SU-DHL-6 (cell line): ENCODE data around the gene C9orf43.

Source experiments
- H2AFZ ChIP-seq: fragments of 200-600 bp; sonication (generic); 2 replicates; pipeline ENCODE4 v1.6.1; 2014; ENCODE audit warnings: low read depth, mild to moderate bottlenecking, moderate library complexity, mixed read lengths, antibody characterized with exemption, low read length; ENCODE audit not compliant: severe bottlenecking
- H3F3A ChIP-seq: fragments of 200-600 bp; shearing (Covaris generic); 2 replicates; pipeline ENCODE4 v1.6.0; 2016; ENCODE audit warnings: antibody characterized with exemption, mild to moderate bottlenecking; ENCODE audit not compliant: insufficient read depth
- H3K27ac ChIP-seq: fragments of 200-600 bp; sonication (generic); 2 replicates; pipeline ENCODE4 v1.5.1; 2016; ENCODE audit warnings: low read depth, mild to moderate bottlenecking, low read length, moderate library complexity, mixed read lengths
- H3K27me3 ChIP-seq: fragments of 200-600 bp; sonication (generic), shearing (Covaris generic); 2 replicates; pipeline ENCODE4 v1.6.0; 2014; ENCODE audit warnings: mild to moderate bottlenecking, low read length
- H3K36me3 ChIP-seq: fragments of 200-600 bp; sonication (generic); 2 replicates; pipeline ENCODE4 v1.6.1; 2014; ENCODE audit warnings: mild to moderate bottlenecking, low read length, mixed read lengths
- H3K4me2 ChIP-seq: fragments of 300-600, 200-600 bp; shearing (Covaris generic), sonication (generic); 2 replicates; pipeline ENCODE4 v1.6.0; 2014; ENCODE audit warnings: low read length, low read depth, mild to moderate bottlenecking; ENCODE audit not compliant: poor library complexity, severe bottlenecking
- H3K4me3 ChIP-seq: fragments of 200-600 bp; sonication (generic); 2 replicates; pipeline ENCODE4 v1.5.1; 2014; ENCODE audit warnings: antibody characterized with exemption, low read length, mild to moderate bottlenecking, mixed read lengths; ENCODE audit not compliant: insufficient read depth, poor library complexity, severe bottlenecking
- H3K79me2 ChIP-seq: fragments of 200-600 bp; sonication (generic); 2 replicates; pipeline ENCODE4 v1.6.1; 2014; ENCODE audit warnings: mild to moderate bottlenecking, low read length, moderate library complexity; ENCODE audit not compliant: insufficient read depth
- H3K9ac ChIP-seq: fragments of 200-600 bp; sonication (generic); 2 replicates; pipeline ENCODE4 v1.7.0; 2014; ENCODE audit warnings: mild to moderate bottlenecking, low read length
- H3K9me2 ChIP-seq: fragments of 200-600 bp; sonication (generic); replicated peaks from 2 replicates; pipeline ENCODE4 v1.6.1; 2014; ENCODE audit warnings: low read length; ENCODE audit not compliant: insufficient read depth
- H3K9me3 ChIP-seq: fragments of 200-600 bp; sonication (generic); 2 replicates; pipeline ENCODE4 v1.6.1; 2014; ENCODE audit warnings: low read length, mixed read lengths; ENCODE audit not compliant: insufficient read depth
- H4K20me1 ChIP-seq: fragments of 200-600 bp; sonication (generic); 2 replicates; pipeline ENCODE4 v1.6.1; 2014; ENCODE audit warnings: low read depth, mild to moderate bottlenecking, antibody characterized with exemption, low read length, moderate library complexity, mixed read lengths
- EZH2phosphoT487 ChIP-seq: fragments of 200-600 bp; sonication (generic), shearing (Covaris generic); conservative IDR thresholded peaks from 2 replicates; pipeline ENCODE4 v1.6.1; 2018; ENCODE audit warnings: mild to moderate bottlenecking, antibody characterized with exemption, low read length, moderate library complexity, mixed read lengths
- TF ChIP-seq, protein P1 (sequence below): fragments of 200-600 bp; sonication (generic); IDR thresholded peaks from one replicate; pipeline ENCODE4 v1.5.1; 2017; ENCODE audit warnings: antibody characterized with exemption, mild to moderate bottlenecking, low read length, moderate library complexity; ENCODE audit not compliant: insufficient read depth, poor library complexity, severe bottlenecking

Gene C9orf43

DNA sequence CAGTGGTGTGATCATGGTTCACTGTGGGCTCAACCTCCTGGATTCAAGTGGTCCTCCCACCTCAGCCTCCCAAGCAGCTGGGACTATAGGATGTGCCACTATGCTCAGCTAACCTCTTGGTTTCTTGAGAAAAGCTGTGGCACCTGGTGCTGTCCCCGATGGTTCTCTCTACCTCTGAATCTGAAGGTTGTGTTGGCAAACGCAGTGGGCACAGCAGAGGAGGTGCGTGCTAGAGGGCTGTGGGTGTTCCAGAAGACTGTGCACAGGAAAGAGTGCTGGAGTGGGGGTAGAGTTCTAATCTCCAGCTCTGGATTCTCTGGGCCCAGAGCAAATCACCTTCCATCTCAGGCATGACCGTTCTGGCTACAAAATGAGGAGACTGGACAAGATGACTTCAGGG, 65.4 kb downstream of the C9orf43 start:
- H3K27ac ChIP-seq, result no peak overlapping the region
- H3K4me3 ChIP-seq, result no peak overlapping the region
- no peaks in the 10 kb centered on the region for H3K9me2 ChIP-seq
- H3K27me3 ChIP-seq, result no peaks in the 10 kb centered on the region
- H2AFZ ChIP-seq, result no peak overlapping the region
- no peak for TF ChIP-seq EZH2phosphoT487
- TF ChIP-seq, protein P1, sequence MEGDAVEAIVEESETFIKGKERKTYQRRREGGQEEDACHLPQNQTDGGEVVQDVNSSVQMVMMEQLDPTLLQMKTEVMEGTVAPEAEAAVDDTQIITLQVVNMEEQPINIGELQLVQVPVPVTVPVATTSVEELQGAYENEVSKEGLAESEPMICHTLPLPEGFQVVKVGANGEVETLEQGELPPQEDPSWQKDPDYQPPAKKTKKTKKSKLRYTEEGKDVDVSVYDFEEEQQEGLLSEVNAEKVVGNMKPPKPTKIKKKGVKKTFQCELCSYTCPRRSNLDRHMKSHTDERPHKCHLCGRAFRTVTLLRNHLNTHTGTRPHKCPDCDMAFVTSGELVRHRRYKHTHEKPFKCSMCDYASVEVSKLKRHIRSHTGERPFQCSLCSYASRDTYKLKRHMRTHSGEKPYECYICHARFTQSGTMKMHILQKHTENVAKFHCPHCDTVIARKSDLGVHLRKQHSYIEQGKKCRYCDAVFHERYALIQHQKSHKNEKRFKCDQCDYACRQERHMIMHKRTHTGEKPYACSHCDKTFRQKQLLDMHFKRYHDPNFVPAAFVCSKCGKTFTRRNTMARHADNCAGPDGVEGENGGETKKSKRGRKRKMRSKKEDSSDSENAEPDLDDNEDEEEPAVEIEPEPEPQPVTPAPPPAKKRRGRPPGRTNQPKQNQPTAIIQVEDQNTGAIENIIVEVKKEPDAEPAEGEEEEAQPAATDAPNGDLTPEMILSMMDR, result no peak
- no peaks in the 10 kb centered on the region for H3F3A ChIP-seq
- H3K36me3 ChIP-seq, result no peaks in the 10 kb centered on the region
- no peak overlapping the region for H3K9ac ChIP-seq
- H3K9me3 ChIP-seq, result no peaks in the 10 kb centered on the region
- no peak overlapping the region for H3K4me2 ChIP-seq
- no peaks in the 10 kb centered on the region for H3K79me2 ChIP-seq
- H4K20me1 ChIP-seq, result no peaks in the 10 kb centered on the region

DNA sequence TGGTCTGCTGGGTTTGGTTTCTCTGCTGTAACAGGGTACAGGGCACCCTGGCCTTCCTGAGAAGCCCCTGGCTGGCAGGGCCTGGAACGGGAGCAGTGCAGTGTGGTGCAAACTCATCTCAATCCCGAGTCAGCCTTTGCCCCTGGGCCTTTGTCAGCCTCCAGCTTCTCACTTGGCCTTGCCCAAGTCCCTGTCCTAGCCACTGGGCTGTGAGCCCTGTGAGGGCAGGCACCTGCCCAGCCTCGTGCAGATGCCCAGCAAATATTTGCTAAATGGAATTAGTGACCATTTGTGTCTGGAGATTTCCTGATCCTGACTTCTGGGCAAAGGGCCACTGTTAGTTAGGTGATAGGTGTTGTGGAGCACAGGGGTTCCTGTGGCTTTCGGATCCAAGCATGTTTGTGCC, 66.0 kb downstream of the C9orf43 start:
- H3K4me3 ChIP-seq, result no peak overlapping the region
- no peaks in the 10 kb centered on the region for H3F3A ChIP-seq
- H3K4me2 ChIP-seq, result no peak overlapping the region
- H3K9me3 ChIP-seq, result no peaks in the 10 kb centered on the region
- no peak overlapping the region for H3K9ac ChIP-seq
- H3K9me2 ChIP-seq, result no peaks in the 10 kb centered on the region
- no peaks in the 10 kb centered on the region for H3K79me2 ChIP-seq
- no peak overlapping the region for H3K27ac ChIP-seq
- H4K20me1 ChIP-seq, result no peaks in the 10 kb centered on the region
- H3K36me3 ChIP-seq, result no peaks in the 10 kb centered on the region
- H3K27me3 ChIP-seq, result no peaks in the 10 kb centered on the region
- no peak overlapping the region for H2AFZ ChIP-seq
- no peak for TF ChIP-seq EZH2phosphoT487
- TF ChIP-seq, protein P1, result no peak

DNA sequence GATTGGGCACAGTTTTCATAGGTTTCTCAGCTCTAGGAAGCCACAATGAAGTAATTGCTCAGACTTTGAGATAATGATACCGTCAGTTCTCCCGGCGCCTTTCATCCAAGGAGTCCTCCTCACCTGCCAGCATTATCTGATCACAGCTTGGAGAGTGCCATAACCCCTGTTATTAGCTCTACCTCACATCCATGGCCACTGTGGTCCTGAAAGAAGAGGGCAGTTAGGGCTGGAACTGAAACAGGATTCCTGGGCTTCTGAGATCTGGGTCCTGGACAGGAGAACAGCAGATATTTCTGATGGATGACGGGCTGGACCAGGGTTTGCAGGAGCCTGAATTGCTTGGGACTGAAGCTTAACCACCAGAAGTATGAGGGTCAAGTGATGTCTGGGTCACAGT, 66.5 kb downstream of the C9orf43 start:
- no peaks in the 10 kb centered on the region for H3F3A ChIP-seq
- H4K20me1 ChIP-seq, result no peaks in the 10 kb centered on the region
- H2AFZ ChIP-seq, result no peak overlapping the region
- H3K36me3 ChIP-seq, result no peaks in the 10 kb centered on the region
- H3K9me2 ChIP-seq, result no peaks in the 10 kb centered on the region
- no peaks in the 10 kb centered on the region for H3K79me2 ChIP-seq
- H3K27me3 ChIP-seq, result no peaks in the 10 kb centered on the region
- H3K9ac ChIP-seq, result no peak overlapping the region
- TF ChIP-seq, protein P1, result no peak
- TF ChIP-seq EZH2phosphoT487, result no peak
- no peaks in the 10 kb centered on the region for H3K9me3 ChIP-seq
- H3K27ac ChIP-seq, result no peak overlapping the region
- no peak overlapping the region for H3K4me3 ChIP-seq
- H3K4me2 ChIP-seq, result no peak overlapping the region
